ENCODE measurements around the gene DNAI4.

DNA sequence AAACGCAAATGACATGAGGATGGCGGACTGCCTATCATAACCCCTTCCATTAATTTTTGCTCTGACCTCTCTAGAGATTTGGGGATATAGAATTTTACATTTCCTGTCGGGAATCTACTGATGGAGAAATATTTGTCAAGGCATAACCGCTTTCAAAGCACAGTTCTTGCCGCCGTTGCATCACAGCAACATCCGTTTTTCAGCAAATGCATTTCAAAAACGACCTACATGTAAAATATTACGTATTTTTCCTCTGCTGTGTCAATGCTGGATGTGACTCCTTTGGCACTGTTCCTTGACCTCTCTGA lies 5.0 kb upstream of the DNAI4 start:
- TF ChIP-seq, protein P1, sequence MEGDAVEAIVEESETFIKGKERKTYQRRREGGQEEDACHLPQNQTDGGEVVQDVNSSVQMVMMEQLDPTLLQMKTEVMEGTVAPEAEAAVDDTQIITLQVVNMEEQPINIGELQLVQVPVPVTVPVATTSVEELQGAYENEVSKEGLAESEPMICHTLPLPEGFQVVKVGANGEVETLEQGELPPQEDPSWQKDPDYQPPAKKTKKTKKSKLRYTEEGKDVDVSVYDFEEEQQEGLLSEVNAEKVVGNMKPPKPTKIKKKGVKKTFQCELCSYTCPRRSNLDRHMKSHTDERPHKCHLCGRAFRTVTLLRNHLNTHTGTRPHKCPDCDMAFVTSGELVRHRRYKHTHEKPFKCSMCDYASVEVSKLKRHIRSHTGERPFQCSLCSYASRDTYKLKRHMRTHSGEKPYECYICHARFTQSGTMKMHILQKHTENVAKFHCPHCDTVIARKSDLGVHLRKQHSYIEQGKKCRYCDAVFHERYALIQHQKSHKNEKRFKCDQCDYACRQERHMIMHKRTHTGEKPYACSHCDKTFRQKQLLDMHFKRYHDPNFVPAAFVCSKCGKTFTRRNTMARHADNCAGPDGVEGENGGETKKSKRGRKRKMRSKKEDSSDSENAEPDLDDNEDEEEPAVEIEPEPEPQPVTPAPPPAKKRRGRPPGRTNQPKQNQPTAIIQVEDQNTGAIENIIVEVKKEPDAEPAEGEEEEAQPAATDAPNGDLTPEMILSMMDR (IDR thresholded peaks at IDR 0.05; ENCODE audit: extremely low read depth in 1 of 2, insufficient read depth in 1 of 2, low read depth in 1 of 2, low read length in 2 of 2) = no peak
- TF ChIP-seq, protein P2, sequence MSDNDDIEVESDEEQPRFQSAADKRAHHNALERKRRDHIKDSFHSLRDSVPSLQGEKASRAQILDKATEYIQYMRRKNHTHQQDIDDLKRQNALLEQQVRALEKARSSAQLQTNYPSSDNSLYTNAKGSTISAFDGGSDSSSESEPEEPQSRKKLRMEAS (IDR thresholded peaks at IDR 0.05; ENCODE audit: insufficient read depth, insufficient read length) = no peak
- TF ChIP-seq POLR2A (IDR thresholded peaks at IDR 0.05; ENCODE audit: low read depth, low read length) (no peak), EZH2 (IDR thresholded peaks at IDR 0.05; ENCODE audit: borderline replicate concordance, low read depth, low read length, severe bottlenecking) (no peak), FOS (IDR thresholded peaks at IDR 0.05; ENCODE audit: borderline replicate concordance, insufficient read depth, low read length) (no peak), POLR2AphosphoS5 (IDR thresholded peaks at IDR 0.05; ENCODE audit: insufficient read depth, low read depth, low read length) (no peak)

All from endothelial cell of umbilical vein (primary cell).